GM23248 (cell line): Measurements from ENCODE around the gene LKAAEAR1. TPM values are rescaled to one million over a fixed set of nuclear protein-coding genes. Genes with fewer than 3 reads are reported as not detected.
A peak's percentile ranks its signal among the peaks of the same experiment; 100 is the strongest.

Experiments
- DNase-seq: peaks from one replicate; pipeline ENCODE4 v3.0.0-alpha.2; 2015
- H2AFZ ChIP-seq: fragments of 200-600 bp; sonication (generic); 2 replicates; pipeline ENCODE4 v1.6.1; 2016; ENCODE audit warnings: antibody characterized with exemption
- H3F3A ChIP-seq: fragments of 200-600 bp; sonication (generic); 2 replicates; pipeline ENCODE4 v1.6.1; 2016; ENCODE audit warnings: mild to moderate bottlenecking, antibody characterized with exemption, mixed run types; ENCODE audit not compliant: insufficient read depth
- H3K27ac ChIP-seq: fragments of 200-600 bp; sonication (generic); 2 replicates; pipeline ENCODE4 v1.5.1; 2016; ENCODE audit warnings: mild to moderate bottlenecking
- H3K27me3 ChIP-seq: fragments of 200-600 bp; sonication (generic); replicated peaks from 2 replicates; pipeline ENCODE4 v1.6.1; 2016; ENCODE audit warnings: mild to moderate bottlenecking; ENCODE audit not compliant: insufficient read depth
- H3K36me3 ChIP-seq: fragments of 200-600 bp; sonication (generic); 2 replicates; pipeline ENCODE4 v1.6.1; 2016; ENCODE audit warnings: low read depth, mild to moderate bottlenecking
- H3K4me1 ChIP-seq: fragments of 200-600 bp; sonication (generic); 2 replicates; pipeline ENCODE4 v1.6.1; 2016; ENCODE audit warnings: mild to moderate bottlenecking; ENCODE audit not compliant: insufficient read depth
- H3K4me2 ChIP-seq: fragments of 200-600 bp; sonication (generic); one replicate; pipeline ENCODE4 v1.6.1; 2016; ENCODE audit warnings: mild to moderate bottlenecking; ENCODE audit not compliant: unreplicated experiment
- H3K4me3 ChIP-seq: fragments of 200-600 bp; sonication (generic); 2 replicates; pipeline ENCODE4 v1.5.1; 2016; ENCODE audit warnings: mild to moderate bottlenecking
- H3K79me2 ChIP-seq: fragments of 200-600 bp; sonication (generic); 2 replicates; pipeline ENCODE4 v1.6.1; 2016; ENCODE audit warnings: mild to moderate bottlenecking; ENCODE audit not compliant: insufficient read depth
- H3K9ac ChIP-seq: fragments of 200-600 bp; sonication (generic); 2 replicates; pipeline ENCODE4 v1.6.1; 2016; ENCODE audit warnings: mild to moderate bottlenecking
- H3K9me2 ChIP-seq: fragments of 200-600 bp; sonication (generic); 2 replicates; pipeline ENCODE4 v1.6.1; 2016; ENCODE audit warnings: mixed run types, mild to moderate bottlenecking, moderate library complexity; ENCODE audit not compliant: insufficient read depth
- H3K9me3 ChIP-seq: fragments of 200-600 bp; sonication (generic); one replicate; pipeline ENCODE4 v1.6.1; 2017; ENCODE audit warnings: low read depth
- H4K20me1 ChIP-seq: fragments of 200-600 bp; sonication (generic); 2 replicates; pipeline ENCODE4 v1.6.0; 2016; ENCODE audit not compliant: insufficient read depth
- EZH2 ChIP-seq: fragments of 200-600 bp; sonication (generic); IDR thresholded peaks from 2 replicates; pipeline ENCODE4 v1.6.1; 2018; ENCODE audit warnings: antibody characterized with exemption, mild to moderate bottlenecking; ENCODE audit not compliant: insufficient read depth, poor library complexity, severe bottlenecking
- EZH2phosphoT487 ChIP-seq: fragments of 200-600 bp; sonication (generic); IDR thresholded peaks from 2 replicates; pipeline ENCODE4 v1.6.1; 2018; ENCODE audit warnings: antibody characterized with exemption, moderate library complexity, mild to moderate bottlenecking, low read depth; ENCODE audit not compliant: insufficient read depth
- WGBS, 2 experiments: methylation state at CpG; one replicate each; pipeline ENCODE4 v1.1.6; 2015 to 2017; ENCODE audit warnings: low lambda C conversion rate in 2 of 2, low coverage in 1 of 2; ENCODE audit errors: missing lambda C conversion rate in 2 of 2; 5-methylcytosine and 5-hydroxymethylcytosine counted together
- in situ Hi-C: fragments of 300-500 bp; cut with MboI; formaldehyde crosslinking; loops from 2 replicates; pipeline ENCODE4 v1.15.0; 2020
- polyA plus RNA-seq: library from polyadenylated mRNA; unstranded; fragments of >200 nt; fragmentation: Nextera tagmentation; extraction: Ambion mirVana; gene quantifications from 2 replicates; pipeline ENCODE4 v1.2.1, GENCODE V29; 2016
- total RNA-seq: library from RNA; depleted of rRNA; stranded (reverse); fragments of >200 nt; shearing (Covaris generic); gene quantifications from 2 replicates; pipeline ENCODE4 v1.2.3, GENCODE V29; 2014

The LKAAEAR1 gene
- total and polyA plus RNA-seq, 2 experiments from 2014 or later, result 0.59 to 3.7 TPM

- Histone ChIP-seq H3K36me3 (no peaks in the 10 kb centered on the region), H3K4me3 (no peak overlapping the region), H3K4me2 (no peak overlapping the region), H3K4me1 (peaks cover 22% of the 10 kb centered on the region), H2AFZ (no peak overlapping the region), H4K20me1 (no peaks in the 10 kb centered on the region), H3K9me2 (no peaks in the 10 kb centered on the region), H3K27me3 (no peaks in the 10 kb centered on the region), H3K79me2 (0 out of 2 replicates have a peak, but pooled peaks cover 8% of the 10 kb centered on the region), H3K9me3 (no peaks in the 10 kb centered on the region), H3K9ac (no peak overlapping the region), H3F3A (0 out of 2 replicates have a peak, but pooled peaks cover 3% of the 10 kb centered on the region), H3K27ac (no peak overlapping the region)
- no peak for TF ChIP-seq EZH2
- no peak for TF ChIP-seq EZH2phosphoT487
- no peak for DNase-seq
- in situ Hi-C loops, result no loop called here
- 61 to 72% methylated on average over 9 to 11 of the region's 12 CpGs for WGBS, 2 experiments
Observed at GRCh38 chr20:64067733-64068307, 16.4 kb downstream of the LKAAEAR1 start.

GRCh38 chr20:64067005-64067632 is 17.1 kb downstream of the LKAAEAR1 start:
- no peak for DNase-seq
- H3K79me2 ChIP-seq, result 0 out of 2 replicates have a peak, but pooled peaks cover 8% of the 10 kb centered on the region
- no peak overlapping the region for H3K4me3 ChIP-seq
- 0 out of 2 replicates have a peak, but pooled peaks cover 3% of the 10 kb centered on the region for H3F3A ChIP-seq
- TF ChIP-seq EZH2phosphoT487 (no peak), EZH2 (no peak)
- H3K4me2 ChIP-seq, result no peak overlapping the region
- H3K27ac ChIP-seq, result no peak overlapping the region
- no peaks in the 10 kb centered on the region for H4K20me1 ChIP-seq
- peaks cover 26% of the 10 kb centered on the region for H3K4me1 ChIP-seq
- H3K27me3 ChIP-seq, result no peaks in the 10 kb centered on the region
- H3K36me3 ChIP-seq, result no peaks in the 10 kb centered on the region
- no peak overlapping the region for H2AFZ ChIP-seq
- H3K9me2 ChIP-seq, result no peaks in the 10 kb centered on the region
- H3K9me3 ChIP-seq, result no peaks in the 10 kb centered on the region
- in situ Hi-C loops, result no loop called here
- 77 to 86% methylated on average over 6 of the region's 6 CpGs for WGBS, 2 experiments
- no peak overlapping the region for H3K9ac ChIP-seq

- peak; percentile 77 for DNase-seq
- no peak overlapping the region for H2AFZ ChIP-seq
- H3F3A ChIP-seq, result 0 out of 2 replicates have a peak, but pooled peaks cover 3% of the 10 kb centered on the region
- peaks cover 27% of the 10 kb centered on the region for H3K4me1 ChIP-seq
- H3K27ac ChIP-seq, result no peak overlapping the region
- no peaks in the 10 kb centered on the region for H3K9me2 ChIP-seq
- no peak overlapping the region for H3K4me3 ChIP-seq
- no peak overlapping the region for H3K9ac ChIP-seq
- TF ChIP-seq EZH2 (no peak), EZH2phosphoT487 (no peak)
- H3K9me3 ChIP-seq, result no peaks in the 10 kb centered on the region
- no peaks in the 10 kb centered on the region for H3K36me3 ChIP-seq
- peak overlapping the region; percentile 16 for H3K4me2 ChIP-seq
- in situ Hi-C loops, result no loop called here
- H4K20me1 ChIP-seq, result no peaks in the 10 kb centered on the region
- 0 out of 2 replicates have a peak, but pooled peaks cover 8% of the 10 kb centered on the region for H3K79me2 ChIP-seq
- WGBS, 2 experiments, result 36 to 38% methylated on average over 5 of the region's 5 CpGs
- H3K27me3 ChIP-seq, result no peaks in the 10 kb centered on the region
Observed at GRCh38 chr20:64065974-64066343, 18.2 kb downstream of the LKAAEAR1 start.

DNA sequence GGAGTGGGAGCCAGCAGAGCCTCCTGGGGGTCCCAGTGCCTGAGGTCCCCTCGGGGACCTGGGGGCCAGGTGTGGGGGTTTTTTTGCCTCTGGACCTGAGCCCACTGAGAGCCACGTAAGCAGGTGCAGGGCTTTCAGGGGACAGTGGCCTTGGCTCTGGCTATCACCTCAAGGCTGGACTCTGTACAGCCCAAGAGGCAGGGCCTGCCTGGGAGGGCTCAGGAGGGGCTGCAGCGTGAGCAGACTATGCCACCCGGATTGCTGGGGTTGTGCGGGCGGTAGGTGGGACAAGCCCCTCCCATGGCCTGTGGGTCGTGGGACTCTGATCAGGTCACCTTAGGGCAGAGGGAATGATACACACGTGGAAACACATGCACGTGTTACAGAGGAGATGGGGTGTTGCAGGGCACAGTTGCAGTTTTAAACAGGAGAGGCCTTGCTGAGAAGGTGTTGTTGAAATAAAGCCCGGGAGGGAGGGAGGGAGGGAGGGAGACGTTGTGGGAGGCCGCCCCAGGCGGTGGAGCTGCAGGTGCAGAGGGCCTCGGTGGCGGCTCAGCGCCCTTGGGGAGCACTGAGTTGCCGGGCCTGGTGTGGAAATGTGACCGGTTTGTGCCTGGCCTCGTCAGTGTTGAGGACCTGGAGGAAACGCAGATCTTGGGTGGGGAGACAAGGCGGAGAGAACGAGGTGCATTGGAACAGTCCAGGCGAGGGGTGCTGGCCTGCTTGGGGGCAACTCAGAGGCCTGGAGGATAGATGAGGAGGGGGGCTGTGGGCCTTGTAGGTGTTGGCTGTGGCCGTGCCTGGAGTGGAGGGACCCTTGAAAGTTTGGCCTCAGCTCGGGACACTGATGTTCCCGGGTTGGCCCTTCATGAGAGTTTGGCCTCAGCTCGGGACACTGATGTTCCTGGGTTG is 18.9 kb downstream of the LKAAEAR1 start:
- Histone ChIP-seq H3K4me2 (peak overlapping the region; percentile 16), H3K9me2 (no peaks in the 10 kb centered on the region), H3K27ac (no peak overlapping the region), H3K79me2 (0 out of 2 replicates have a peak, but pooled peaks cover 8% of the 10 kb centered on the region), H3K4me3 (no peak overlapping the region), H3K9me3 (no peaks in the 10 kb centered on the region), H3K9ac (no peak overlapping the region), H3K27me3 (no peaks in the 10 kb centered on the region), H3K36me3 (no peaks in the 10 kb centered on the region), H4K20me1 (no peaks in the 10 kb centered on the region), H3K4me1 (peaks cover 27% of the 10 kb centered on the region), H3F3A (0 out of 2 replicates have a peak, but pooled peaks cover 3% of the 10 kb centered on the region), H2AFZ (no peak overlapping the region)
- TF ChIP-seq EZH2phosphoT487 (no peak), EZH2 (no peak)
- in situ Hi-C loops, result no loop called here
- DNase-seq, result no peak
- 45 to 54% methylated on average over 22 to 27 of the region's 27 CpGs for WGBS, 2 experiments
